HG03103 (cell line): ENCODE measurements around the gene IL21R.

Experiments
- ATAC-seq: cut with Tn5 transposase; IDR thresholded peaks from one replicate; pipeline ENCODE4 v1.9.1; 2021; ENCODE audit warnings: low read depth; ENCODE audit not compliant: unreplicated experiment

The IL21R gene

GRCh38 chr16:27462200-27462845 is 60.3 kb downstream of the IL21R start:
- no peak for ATAC-seq

- no peak for ATAC-seq
These were observed 61.1 kb downstream of the IL21R start for GRCh38 chr16:27462846-27463682.

GRCh38 chr16:27463741-27464591 is 62.0 kb downstream of the IL21R start:
- ATAC-seq, result no peak

GRCh38 chr16:27464626-27465482 is 62.9 kb downstream of the IL21R start:
- ATAC-seq, result no peak

GRCh38 chr16:27465483-27465879 is 63.5 kb downstream of the IL21R start:
- no peak for ATAC-seq

- no peak for ATAC-seq
These were observed 67.1 kb downstream of the IL21R start for GRCh38 chr16:27468941-27469531.

- ATAC-seq, result no peak
These were observed 68.8 kb downstream of the IL21R start for GRCh38 chr16:27470567-27471431.

- no peak for ATAC-seq
These were observed 69.7 kb downstream of the IL21R start for GRCh38 chr16:27471661-27472060.

- no peak for ATAC-seq
These were observed 70.4 kb downstream of the IL21R start for GRCh38 chr16:27472091-27473020.

- no peak for ATAC-seq
These were observed 71.3 kb downstream of the IL21R start for GRCh38 chr16:27473101-27473900.

- ATAC-seq, result no peak
These were observed 72.1 kb downstream of the IL21R start for GRCh38 chr16:27474041-27474440.

- no peak for ATAC-seq
These were observed 72.9 kb downstream of the IL21R start for GRCh38 chr16:27474921-27475320.

- ATAC-seq, result no peak
These were observed 73.6 kb downstream of the IL21R start for GRCh38 chr16:27475561-27475960.

- no peak for ATAC-seq
These were observed 74.3 kb downstream of the IL21R start for GRCh38 chr16:27476240-27476639.

GRCh38 chr16:27480761-27481160 is 78.8 kb downstream of the IL21R start:
- no peak for ATAC-seq

- ATAC-seq, result no peak
These were observed 79.4 kb downstream of the IL21R start for GRCh38 chr16:27481282-27481934.
